ENCODE measurements around the gene ITGA5. TPM values are rescaled to one million over a fixed set of nuclear protein-coding genes. Genes with fewer than 3 reads are reported as not detected.

Gene ITGA5
- total RNA-seq, 1 experiment from 2014 or later: 75.8 TPM

GRCh38 chr12:54369597-54370131 lies 49.4 kb downstream of the ITGA5 start:
- intact Hi-C loops (cut with micrococcal nuclease; ENCODE audit: unreplicated experiment): no loop called here
- peak overlapping the region; percentile 1; the same call in 1 of the 2 replicates for H3K27ac ChIP-seq (ENCODE audit: low read length)
- ChIA-PET CTCF (interaction anchor here (0.5 to 2.0 kb wide), 7 partner anchors 10 to 150 kb away, joined by 3 to 26 read pairs (median 4); partner anchors contain the start of genes COPZ1 and ZNF385A), POLR2A (no interaction called here)
- no peaks in the 10 kb centered on the region; the same call in 1 of the 2 replicates for H3K4me1 ChIP-seq (ENCODE audit: control insufficient read depth, insufficient read depth, low read length)
- TF ChIP-seq POLR2AphosphoS5 (IDR thresholded peaks at IDR 0.05; ENCODE audit: low read depth, low read length) (no peak), SIN3A (IDR thresholded peaks at IDR 0.05; ENCODE audit: borderline replicate concordance, insufficient read depth, low read depth, low read length) (no peak), TCF7L2 (IDR thresholded peaks at IDR 0.05; ENCODE audit: low read depth, low read length) (no peak), CTCF (IDR thresholded peaks at IDR 0.05) (no peak)
- TF ChIP-seq, protein P1, sequence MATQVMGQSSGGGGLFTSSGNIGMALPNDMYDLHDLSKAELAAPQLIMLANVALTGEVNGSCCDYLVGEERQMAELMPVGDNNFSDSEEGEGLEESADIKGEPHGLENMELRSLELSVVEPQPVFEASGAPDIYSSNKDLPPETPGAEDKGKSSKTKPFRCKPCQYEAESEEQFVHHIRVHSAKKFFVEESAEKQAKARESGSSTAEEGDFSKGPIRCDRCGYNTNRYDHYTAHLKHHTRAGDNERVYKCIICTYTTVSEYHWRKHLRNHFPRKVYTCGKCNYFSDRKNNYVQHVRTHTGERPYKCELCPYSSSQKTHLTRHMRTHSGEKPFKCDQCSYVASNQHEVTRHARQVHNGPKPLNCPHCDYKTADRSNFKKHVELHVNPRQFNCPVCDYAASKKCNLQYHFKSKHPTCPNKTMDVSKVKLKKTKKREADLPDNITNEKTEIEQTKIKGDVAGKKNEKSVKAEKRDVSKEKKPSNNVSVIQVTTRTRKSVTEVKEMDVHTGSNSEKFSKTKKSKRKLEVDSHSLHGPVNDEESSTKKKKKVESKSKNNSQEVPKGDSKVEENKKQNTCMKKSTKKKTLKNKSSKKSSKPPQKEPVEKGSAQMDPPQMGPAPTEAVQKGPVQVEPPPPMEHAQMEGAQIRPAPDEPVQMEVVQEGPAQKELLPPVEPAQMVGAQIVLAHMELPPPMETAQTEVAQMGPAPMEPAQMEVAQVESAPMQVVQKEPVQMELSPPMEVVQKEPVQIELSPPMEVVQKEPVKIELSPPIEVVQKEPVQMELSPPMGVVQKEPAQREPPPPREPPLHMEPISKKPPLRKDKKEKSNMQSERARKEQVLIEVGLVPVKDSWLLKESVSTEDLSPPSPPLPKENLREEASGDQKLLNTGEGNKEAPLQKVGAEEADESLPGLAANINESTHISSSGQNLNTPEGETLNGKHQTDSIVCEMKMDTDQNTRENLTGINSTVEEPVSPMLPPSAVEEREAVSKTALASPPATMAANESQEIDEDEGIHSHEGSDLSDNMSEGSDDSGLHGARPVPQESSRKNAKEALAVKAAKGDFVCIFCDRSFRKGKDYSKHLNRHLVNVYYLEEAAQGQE (IDR thresholded peaks at IDR 0.05; ENCODE audit: insufficient read depth in 1 of 2, low read depth in 2 of 2, low read length in 1 of 2): no peak
- ATAC-seq (peak; percentile 43), DNase-seq (ENCODE audit: low read depth, low spot score) (no peak)
- no peaks in the 10 kb centered on the region for H3K27me3 ChIP-seq (ENCODE audit: control insufficient read depth, insufficient read depth, low read length)
- in situ Hi-C loops (cut with HindIII; ENCODE audit: low pct_unique_long_range_greater_than_20kb, low sequenced_read_pairs): no loop called here
- H3K36me3 ChIP-seq (ENCODE audit: control insufficient read depth, insufficient read depth, low read length): no peaks in the 10 kb centered on the region
- no TSS peak for BruUV-seq (replicated peaks)
- H3K4me3 ChIP-seq (ENCODE audit: low read depth in 2 of 2, low read length in 2 of 2): peak overlapping the region; percentile 42 to 75
- H3K9me3 ChIP-seq (ENCODE audit: control insufficient read depth, insufficient read depth, low read depth, low read length): no peaks in the 10 kb centered on the region

DNA sequence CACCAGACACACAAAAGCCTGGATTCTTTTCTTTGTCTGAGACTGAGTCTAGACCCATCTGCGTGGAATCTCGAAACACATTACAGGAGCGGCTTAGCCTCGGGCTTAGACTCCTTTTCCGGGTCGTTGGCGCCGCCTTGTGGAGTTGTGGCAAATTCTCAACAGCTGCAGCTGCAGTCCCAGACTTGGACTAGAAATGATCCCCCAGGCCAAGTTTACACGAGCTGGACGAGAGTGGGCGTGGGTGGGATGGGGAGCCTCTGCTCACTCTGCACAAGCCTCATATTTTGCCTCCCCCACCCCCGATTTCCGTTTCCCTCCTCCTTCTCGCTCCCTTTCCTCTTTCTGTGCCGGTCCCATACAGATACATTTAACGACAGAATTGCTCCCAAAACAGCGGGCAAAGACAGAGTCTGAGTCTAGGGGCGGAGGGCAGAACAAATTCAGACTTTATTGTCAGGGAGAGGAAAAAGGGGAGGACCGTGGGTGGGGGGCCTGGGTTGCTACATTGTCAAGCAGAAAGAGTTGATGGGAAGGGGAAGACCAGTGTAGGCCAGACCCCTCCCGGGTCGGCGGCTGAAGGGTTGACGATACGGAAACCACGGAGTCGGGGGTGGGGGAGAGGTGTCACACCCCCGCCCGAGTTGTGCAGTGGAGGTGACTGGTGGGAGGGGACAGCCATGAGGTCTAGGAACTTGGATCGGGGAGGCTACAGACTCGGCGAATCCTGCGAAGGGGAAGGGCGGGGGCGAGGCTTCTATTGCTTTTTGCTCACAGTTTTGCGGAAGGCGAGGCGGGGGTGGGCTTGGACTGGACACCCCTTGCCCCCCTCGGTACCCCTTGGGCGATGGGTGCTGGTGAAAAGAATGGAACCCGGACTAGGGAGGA lies 50.1 kb downstream of the ITGA5 start:
- peak overlapping the region; percentile 42 to 75 for H3K4me3 ChIP-seq (ENCODE audit: low read depth in 2 of 2, low read length in 2 of 2)

More for the DNA sequence above, 50.1 kb downstream of the ITGA5 start:
- no peaks in the 10 kb centered on the region for H3K27me3 ChIP-seq (ENCODE audit: control insufficient read depth, insufficient read depth, low read length)
- H3K36me3 ChIP-seq (ENCODE audit: control insufficient read depth, insufficient read depth, low read length): no peaks in the 10 kb centered on the region
- ChIA-PET POLR2A (interaction anchor here (0.6 to 0.7 kb wide), 2 partner anchors 82 to 84 kb away, joined by 3 to 8 read pairs; no protein-coding TSS in a partner anchor), CTCF (interaction anchor here (0.6 to 1.4 kb wide), 8 partner anchors 10 to 416 kb away, joined by 3 to 12 read pairs (median 4); no protein-coding TSS in a partner anchor)
- ATAC-seq: peak; percentile 79
- no TSS peak for BruUV-seq (replicated peaks)
- H3K27ac ChIP-seq (ENCODE audit: low read length): peak overlapping the region; percentile 72
- TF ChIP-seq CTCF (IDR thresholded peaks at IDR 0.05) (peak; percentile 93), SIN3A (IDR thresholded peaks at IDR 0.05; ENCODE audit: borderline replicate concordance, insufficient read depth, low read depth, low read length) (0 out of 2 replicates have a peak, but pooled peaks have one; percentile 24), POLR2AphosphoS5 (IDR thresholded peaks at IDR 0.05; ENCODE audit: low read depth, low read length) (no peak), TCF7L2 (IDR thresholded peaks at IDR 0.05; ENCODE audit: low read depth, low read length) (no peak)
- TF ChIP-seq, protein P1 (IDR thresholded peaks at IDR 0.05; ENCODE audit: insufficient read depth in 1 of 2, low read depth in 2 of 2, low read length in 1 of 2): no peak
- no peaks in the 10 kb centered on the region for H3K9me3 ChIP-seq (ENCODE audit: control insufficient read depth, insufficient read depth, low read depth, low read length)
- in situ Hi-C loops (cut with HindIII; ENCODE audit: low pct_unique_long_range_greater_than_20kb, low sequenced_read_pairs) (no loop called here), intact Hi-C loops (cut with micrococcal nuclease; ENCODE audit: unreplicated experiment) (no loop called here)
- DNase-seq (ENCODE audit: low read depth, low spot score): peak; percentile 79
- H3K4me1 ChIP-seq (ENCODE audit: control insufficient read depth, insufficient read depth, low read length): no peaks in the 10 kb centered on the region; the same call in 1 of the 2 replicates

All from Panc1 (cell line).